NK-92 treated with Interleukin-12 subunit alpha and Interleukin-12 subunit beta, amount 100 ng/mL, for 24 hours (cell line): Measurements from ENCODE around the gene TNFSF10.
"Not testable (repeated sequence)": the region's sequence is repeated elsewhere in the genome, so short reads cannot be mapped to it uniquely, and the experiment has no call there.

Experiments
- DNase-seq: peaks from one replicate; lab custom pipeline; 2025; lab: John Stamatoyannopoulos, UW

The TNFSF10 gene

GRCh38 chr3:172522871-172523818 is at the start of gene TNFSF10:
TSS of gene TNFSF10 (minus strand) at chr3:172523430. CDS start at chr3:172523384, 46 bp downstream.
- DNase-seq = peak; percentile 51

DNA sequence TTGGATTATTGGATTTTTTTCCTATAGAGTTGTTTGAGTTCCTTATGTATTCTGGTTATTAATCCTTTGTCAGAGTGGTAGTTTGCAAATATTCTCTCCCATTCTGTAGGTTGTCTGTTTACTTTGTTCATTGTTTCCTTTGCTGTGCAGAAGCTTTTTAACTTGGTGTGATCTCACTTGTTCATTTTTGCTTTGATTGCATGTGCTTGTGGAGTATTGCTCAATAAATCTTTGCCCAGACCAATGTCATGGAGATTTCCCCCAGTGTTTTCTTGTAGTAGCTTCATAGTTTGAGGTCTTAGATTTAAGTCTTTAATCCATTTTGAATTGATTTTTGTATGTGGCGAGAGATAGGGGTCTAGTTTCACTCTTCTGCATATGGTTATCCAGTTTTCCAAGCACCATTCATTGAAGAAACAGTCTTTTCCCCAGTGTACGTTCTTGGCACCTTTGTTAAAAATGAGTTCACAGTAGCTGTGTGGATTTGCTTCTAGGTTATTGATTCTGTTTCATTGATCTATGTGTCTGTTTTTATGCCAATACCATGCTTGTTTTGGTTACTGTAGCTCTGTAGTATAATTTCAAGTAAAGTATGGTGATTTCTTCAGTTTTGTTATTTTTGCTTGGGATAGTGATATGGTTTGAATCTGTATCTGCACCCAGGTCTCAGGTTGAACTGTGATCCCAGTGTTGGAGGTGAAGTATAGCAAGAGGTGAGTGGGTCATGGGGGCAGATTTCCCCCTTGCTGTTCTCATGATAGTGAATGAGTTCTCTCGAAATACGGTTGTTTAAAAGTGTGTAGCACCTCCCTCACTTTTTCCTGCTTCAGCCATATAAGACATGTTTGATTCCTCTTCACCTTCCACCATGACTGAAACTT is 46.1 kb upstream of the TNFSF10 start:
- DNase-seq = no peak

- no peak for DNase-seq
Measured at GRCh38 chr3:172568701-172569100, 45.5 kb upstream of the TNFSF10 start.

GRCh38 chr3:172566785-172567184 is 43.6 kb upstream of the TNFSF10 start:
- not testable (repeated sequence) for DNase-seq

- DNase-seq = no peak
Measured at GRCh38 chr3:172564499-172564898, 41.3 kb upstream of the TNFSF10 start.

GRCh38 chr3:172562871-172563865 is 39.9 kb upstream of the TNFSF10 start:
- DNase-seq = no peak

- no peak for DNase-seq
Measured at GRCh38 chr3:172561897-172562640, 38.8 kb upstream of the TNFSF10 start.

DNA sequence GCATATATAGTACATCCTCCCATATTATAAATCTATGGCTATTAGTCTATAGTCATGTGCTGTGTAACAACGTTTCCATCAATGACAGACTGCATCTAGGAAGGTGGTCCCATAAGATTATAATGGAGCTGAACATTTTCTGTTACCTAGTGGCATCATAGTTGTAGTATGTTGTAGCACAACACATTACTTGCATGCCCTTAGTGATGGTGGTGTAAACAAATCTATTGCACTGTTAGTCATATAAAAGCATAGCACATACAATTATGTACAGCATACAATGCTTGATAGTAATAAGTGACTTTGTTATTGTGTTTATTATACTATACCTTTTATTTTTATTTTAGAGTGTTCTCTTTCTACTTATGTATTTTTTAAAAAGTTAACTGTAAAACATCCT is 37.4 kb upstream of the TNFSF10 start:
- DNase-seq = no peak

GRCh38 chr3:172560026-172560425 is 36.8 kb upstream of the TNFSF10 start:
- DNase-seq = no peak

DNA sequence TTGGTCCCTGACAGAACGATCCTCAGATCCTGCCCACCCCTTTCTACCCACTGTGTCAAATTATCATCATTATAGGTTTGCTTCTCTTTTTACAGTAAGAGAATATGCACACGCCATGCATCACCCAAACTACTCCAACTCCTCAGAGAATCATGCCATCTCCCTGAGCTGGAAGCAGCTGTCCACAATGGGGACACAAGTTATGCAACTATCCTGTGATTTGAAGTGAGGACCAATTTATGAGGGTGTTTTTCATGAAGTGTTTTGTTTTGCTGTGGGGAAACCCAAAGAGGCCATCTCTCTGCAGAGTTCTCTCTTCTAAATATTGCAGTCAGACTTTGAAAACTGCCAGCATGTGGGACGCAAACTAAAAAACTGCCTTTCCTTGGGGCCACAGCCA is 35.8 kb upstream of the TNFSF10 start:
- DNase-seq = no peak

DNA sequence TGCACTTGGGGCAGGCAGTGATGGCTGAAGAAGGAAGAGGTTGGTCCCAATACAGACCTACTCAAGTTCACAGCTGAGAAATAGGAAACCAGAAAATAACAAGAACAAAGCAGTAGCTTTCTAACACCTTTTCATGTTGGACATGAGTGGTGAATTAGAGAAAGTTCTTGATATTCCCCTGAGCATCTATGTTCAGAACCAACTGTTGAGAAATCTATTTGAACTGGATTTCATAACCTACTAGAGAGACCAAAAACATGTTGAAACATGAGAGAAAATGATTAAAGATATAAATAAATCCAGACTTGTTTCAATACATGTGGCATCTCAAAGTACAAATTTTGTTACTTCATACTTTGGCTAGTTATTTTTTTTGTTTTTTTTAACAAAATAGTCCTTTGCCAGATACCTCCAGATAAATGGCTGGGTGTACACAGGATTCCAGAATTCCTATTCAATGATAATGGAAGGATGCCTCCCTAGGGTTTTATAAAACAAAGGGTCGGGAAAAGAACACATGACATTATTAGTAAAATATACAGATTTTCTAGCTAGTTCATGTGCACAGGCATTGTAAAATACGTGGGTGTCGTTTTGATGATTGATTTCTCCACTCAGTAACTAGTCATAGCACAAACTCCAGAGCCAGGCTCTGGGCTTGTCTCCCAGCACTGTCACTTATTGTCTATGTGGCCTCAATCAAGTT is 34.4 kb upstream of the TNFSF10 start:
- DNase-seq = no peak

DNA sequence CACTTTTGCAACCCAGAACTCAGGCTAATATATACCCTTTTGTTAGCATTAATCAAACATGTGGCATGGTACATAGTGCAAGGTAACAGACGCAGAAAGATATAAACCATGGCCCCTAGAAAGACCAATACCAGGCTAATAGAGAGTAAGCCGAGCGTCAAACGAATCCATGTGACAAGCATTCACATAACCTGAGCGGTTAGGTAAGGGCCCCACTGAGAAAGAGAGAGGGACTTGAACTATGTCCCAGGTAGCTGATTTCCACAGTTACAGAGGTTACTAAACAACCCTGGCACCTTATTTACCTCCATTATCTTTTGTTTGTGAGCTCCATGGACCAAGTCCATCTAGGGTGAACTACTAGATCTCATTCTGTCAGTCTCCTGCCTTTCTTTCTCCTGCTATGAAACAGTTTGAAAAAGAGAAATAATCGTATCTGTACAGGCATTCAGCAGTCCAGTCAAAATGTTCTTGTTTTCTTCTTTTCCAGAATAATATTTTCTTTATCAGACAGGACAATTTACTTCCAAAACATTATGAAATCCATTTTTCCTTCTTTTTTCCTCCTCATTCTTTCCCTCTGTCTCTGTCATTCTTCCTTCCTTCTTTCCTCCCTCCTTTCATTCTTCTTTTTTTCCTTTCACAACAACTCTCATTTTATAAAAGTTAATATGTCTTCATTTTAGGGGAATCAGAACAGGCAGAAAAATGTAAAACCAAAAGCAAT is 30.5 kb upstream of the TNFSF10 start:
- DNase-seq = no peak

- DNase-seq = no peak
Measured at GRCh38 chr3:172552607-172553006, 29.4 kb upstream of the TNFSF10 start.

DNA sequence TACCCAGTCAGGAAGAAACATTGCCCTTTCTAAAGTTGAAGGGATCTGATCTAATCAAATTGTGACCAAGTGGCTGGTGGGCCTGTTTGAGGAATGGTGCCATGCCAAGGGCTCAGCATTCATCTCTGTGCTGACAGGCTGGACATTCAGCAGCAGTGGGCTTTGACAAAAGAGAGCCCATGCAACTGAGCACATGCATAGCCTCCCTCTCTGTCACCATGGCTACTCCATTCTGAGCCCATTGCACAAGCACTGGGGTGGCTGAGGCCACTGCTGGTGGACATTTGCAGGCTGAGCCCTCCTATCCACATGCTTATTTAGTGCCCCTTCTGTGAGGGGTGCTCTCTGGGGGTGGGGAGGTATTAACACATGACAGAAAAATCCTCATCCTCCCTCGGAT is 28.6 kb upstream of the TNFSF10 start:
- no peak for DNase-seq

DNA sequence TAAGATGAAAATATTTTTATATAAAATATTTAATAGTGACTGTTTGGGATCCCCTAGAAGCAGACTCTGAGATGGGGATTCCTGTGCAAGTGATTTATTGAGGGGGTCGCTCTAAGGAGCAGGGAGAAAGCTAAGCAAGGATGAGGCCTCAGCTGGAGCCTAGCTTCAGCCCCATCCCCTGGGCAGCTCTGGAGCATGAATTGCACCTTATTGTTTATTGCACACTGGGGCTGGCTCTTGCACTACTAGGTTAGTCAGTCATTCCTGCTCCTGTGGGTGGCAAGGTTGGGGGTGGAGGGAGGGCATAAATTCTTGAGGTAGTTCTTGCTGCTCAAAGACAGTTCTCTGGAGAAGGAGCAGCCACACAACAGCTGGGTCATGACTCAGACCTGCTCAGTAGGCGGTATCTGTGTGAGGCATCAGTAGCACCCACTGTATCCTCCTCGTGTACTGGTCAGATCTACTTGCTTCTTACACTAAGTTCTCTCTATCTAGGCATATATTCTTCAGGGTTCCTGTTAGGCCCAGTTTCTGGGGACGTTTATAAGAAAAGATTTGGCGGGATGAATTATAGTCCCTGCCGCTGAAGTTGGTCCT is 27.2 kb upstream of the TNFSF10 start:
- DNase-seq = peak; percentile 69

DNA sequence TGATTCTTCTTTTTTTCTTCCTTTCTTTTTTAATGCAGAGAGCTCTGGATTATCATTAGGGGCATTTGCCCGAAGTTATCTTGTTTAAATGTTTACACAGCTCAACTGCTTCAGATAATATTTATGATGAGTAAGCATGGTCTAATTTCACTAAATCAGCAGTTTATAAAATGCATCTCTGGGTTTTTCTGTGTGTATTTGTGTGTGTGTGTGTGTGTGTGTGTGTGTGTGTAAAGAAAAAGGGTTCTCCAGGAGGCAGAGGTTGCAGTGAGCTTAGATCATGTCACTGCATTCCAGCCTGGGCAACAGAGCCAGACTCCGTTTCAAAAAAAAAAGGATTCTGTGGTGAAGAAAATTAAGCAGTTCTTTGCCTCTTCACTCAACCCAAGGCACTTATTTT is 25.9 kb upstream of the TNFSF10 start:
- no peak for DNase-seq

GRCh38 chr3:172546628-172547214 is 23.5 kb upstream of the TNFSF10 start:
- no peak for DNase-seq

DNA sequence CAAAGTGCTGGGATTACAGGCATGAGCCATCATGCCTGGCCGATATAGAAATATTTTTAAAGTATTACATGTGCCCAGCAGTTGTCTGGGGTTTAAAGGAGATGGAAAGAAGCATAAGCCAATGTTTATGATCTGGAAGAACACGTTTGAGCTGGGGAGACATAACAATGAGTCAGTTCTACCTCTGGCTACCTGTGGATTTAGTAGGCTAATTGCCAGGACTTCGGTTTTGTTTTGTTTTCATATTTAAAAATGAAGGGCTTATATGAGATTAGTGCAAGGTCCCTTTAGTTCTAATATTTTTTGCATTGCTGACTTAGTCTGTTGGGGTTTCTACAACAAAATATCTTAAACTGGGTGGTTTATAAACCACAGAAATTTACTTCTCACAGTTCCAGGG is 22.9 kb upstream of the TNFSF10 start:
- no peak for DNase-seq

DNA sequence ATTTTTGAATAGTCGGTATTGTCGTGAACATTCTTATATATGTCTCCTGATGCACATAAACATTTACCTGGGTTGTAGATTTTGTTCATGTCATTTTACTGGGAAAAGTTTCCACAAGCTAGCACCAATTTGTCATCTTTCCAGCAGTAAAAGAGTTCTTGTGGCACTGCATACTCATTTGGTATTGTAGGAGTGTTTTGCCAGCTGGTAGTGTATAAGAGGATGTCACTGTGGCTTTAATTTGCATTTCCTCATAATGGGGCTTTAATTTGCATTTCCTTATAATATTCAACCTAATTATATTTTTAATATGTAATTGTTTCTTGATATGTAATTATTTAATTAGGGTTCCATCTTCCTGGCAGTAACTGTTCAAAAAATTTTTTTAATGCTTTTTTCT is 21.2 kb upstream of the TNFSF10 start:
- DNase-seq = no peak
